HAP-1 (cell line): ENCODE measurements around the gene RAB2B.

Experiments used
- DNase-seq, 2 experiments: peaks; one replicate each; pipeline ENCODE4 v3.0.0-alpha.2; 2016 to 2020; ENCODE audit warnings: low spot score in 2 of 2
- H3K27me3 ChIP-seq: fragments of 250-450 bp; sonication (Bioruptor Pico); 2 replicates; pipeline ENCODE4 v1.5.1; 2020; ENCODE audit warnings: low read depth, mild to moderate bottlenecking, moderate library complexity
- H3K36me3 ChIP-seq: fragments of 250-450 bp; sonication (Bioruptor Pico); replicated peaks from 2 replicates; pipeline ENCODE4 v1.5.1; 2020; ENCODE audit warnings: mild to moderate bottlenecking
- H3K4me1 ChIP-seq: fragments of 250-450 bp; sonication (Bioruptor Pico); 2 replicates; pipeline ENCODE4 v1.5.1; 2020; ENCODE audit warnings: mild to moderate bottlenecking
- H3K4me3 ChIP-seq: fragments of 250-450 bp; sonication (Bioruptor Pico); 2 replicates; pipeline ENCODE4 v1.5.1; 2020; ENCODE audit warnings: mild to moderate bottlenecking, moderate library complexity
- H3K9me3 ChIP-seq: fragments of 250-450 bp; sonication (Bioruptor Pico); 2 replicates; pipeline ENCODE4 v1.5.1; 2020; ENCODE audit warnings: mild to moderate bottlenecking, moderate library complexity
- in situ Hi-C: fragments of 300-500 bp; cut with MboI; formaldehyde crosslinking; loops from 3 replicates; pipeline ENCODE4 v1.14.3; 2020; ENCODE audit warnings: low sequenced_read_pairs, inconsistent platforms, mixed read lengths

The RAB2B gene

DNA sequence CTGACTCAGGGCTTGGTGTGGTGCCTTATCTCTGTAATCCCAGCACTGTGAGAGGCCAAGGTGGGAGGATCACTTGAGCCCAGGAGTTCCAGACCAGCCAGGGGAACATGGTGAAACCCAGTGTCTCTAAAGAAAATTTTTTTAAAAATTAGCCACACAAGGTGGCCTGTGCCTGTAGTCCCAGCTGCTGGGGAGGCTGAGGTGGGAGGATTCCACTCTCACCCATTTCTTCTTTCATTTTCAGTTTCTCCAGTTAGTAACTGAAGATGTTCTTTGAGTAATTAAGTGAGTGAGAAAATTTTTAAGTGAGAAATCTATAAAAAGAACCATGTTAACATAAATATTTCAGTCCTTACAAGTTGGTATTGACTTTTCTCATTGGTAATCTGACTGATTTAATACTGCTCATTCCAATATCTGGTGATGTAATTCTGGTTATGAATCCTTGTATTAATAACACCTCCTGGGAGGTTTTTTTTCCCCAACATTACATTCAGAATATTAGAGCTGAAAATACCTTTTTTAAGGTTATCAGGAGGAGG lies 28.3 kb upstream of the RAB2B start:
- Histone ChIP-seq H3K4me1 (peaks cover 10% of the 10 kb centered on the region; the same call in 1 of the 2 replicates), H3K4me3 (no peak overlapping the region), H3K36me3 (peaks cover 53% of the 10 kb centered on the region), H3K9me3 (no peaks in the 10 kb centered on the region), H3K27me3 (no peaks in the 10 kb centered on the region)
- DNase-seq = no peak
- in situ Hi-C loops = no loop called here

DNA sequence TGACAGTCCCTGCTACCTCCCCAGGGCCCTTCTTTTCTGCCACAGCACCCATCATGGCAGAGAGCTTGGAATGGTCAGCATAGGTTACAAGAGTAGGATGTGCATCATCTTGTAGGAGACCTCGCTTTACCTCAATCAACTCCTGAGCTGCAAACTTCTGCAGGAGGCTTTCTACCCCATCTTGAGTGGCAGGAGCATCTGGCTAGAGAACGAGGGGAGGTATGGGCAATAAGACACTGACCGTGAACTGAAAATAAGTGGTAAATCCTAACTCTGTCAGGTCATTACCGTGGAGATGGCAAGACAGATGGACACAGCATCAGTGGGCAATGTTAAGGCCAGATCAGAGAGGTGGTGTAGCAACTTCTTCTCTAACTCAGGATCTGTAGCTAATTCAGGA lies 26.6 kb upstream of the RAB2B start:
- in situ Hi-C loops = no loop called here
- H3K4me1 ChIP-seq = peaks cover 5% of the 10 kb centered on the region; the same call in 1 of the 2 replicates
- DNase-seq = no peak
- no peaks in the 10 kb centered on the region for H3K27me3 ChIP-seq
- no peaks in the 10 kb centered on the region for H3K9me3 ChIP-seq
- no peak overlapping the region for H3K4me3 ChIP-seq
- H3K36me3 ChIP-seq = peaks cover 67% of the 10 kb centered on the region

DNA sequence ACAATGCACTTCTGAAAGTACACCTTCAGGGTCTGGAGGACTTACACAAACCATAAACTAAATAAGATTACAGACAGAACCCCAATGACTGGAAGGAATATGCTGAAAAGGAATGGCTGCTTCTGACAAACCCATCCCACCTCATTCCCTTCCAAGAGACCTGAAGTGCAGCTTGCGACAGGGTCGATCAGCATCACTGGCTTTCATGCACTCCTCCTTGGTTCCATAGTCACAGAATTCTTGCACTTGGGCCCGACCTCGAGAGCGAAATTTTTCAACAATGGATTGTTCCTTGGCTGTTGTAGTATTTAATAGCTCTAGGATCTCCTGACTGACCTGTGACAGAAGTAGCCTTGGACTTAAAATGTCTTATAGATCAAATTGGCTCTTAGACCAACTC lies 24.8 kb upstream of the RAB2B start:
- no peak for DNase-seq
- H3K36me3 ChIP-seq = peaks cover 71% of the 10 kb centered on the region
- H3K27me3 ChIP-seq = no peaks in the 10 kb centered on the region
- in situ Hi-C loops = no loop called here
- no peak overlapping the region for H3K4me3 ChIP-seq
- peaks cover 5% of the 10 kb centered on the region; the same call in 1 of the 2 replicates for H3K4me1 ChIP-seq
- no peaks in the 10 kb centered on the region for H3K9me3 ChIP-seq

DNA sequence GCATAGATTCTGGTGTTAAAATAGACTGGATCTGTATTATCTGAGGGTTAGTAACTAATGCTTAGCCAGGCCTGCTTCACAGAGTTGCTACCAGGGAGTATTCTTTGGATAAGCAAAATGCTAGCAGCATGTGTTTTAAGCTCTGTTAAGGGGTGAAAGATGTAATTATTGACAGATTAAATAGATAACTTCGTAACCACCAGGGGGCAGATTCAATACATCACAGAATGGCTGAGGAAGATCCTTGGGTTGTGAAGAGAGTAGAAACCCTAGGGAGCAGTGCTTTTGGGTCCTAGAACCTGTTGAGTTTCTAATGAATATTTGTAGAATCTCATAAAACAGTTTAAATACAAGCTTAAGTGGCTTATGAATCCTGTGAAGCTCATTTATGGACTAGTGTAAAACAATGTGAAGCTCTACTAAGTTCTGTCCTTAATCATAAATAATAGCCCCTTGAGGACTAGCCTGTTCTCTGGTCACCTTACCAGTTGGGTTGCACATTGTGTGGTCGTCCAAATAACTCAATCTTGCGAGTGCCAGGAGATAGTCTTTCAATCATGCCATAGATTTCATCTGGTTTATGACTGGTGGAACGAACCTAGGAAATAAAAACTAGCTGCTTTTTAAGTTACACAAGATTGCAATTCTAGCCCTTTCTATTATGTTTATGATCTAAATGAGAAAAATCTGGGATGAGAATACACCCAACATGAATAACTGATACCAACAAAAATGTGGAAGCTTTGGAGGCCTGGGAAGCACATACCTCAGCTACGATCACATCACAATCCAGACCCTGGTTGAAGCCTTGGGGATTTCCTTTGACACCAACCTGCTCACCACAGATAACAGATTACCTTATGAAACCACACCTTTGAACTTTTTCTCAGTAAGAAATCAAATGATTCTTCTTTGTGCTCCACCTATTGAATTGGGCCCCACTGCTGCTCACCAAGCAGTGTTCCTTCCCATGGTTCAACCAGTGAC lies 22.1 kb upstream of the RAB2B start:
- H3K27me3 ChIP-seq = no peaks in the 10 kb centered on the region
- no peaks in the 10 kb centered on the region; the same call in 1 of the 2 replicates for H3K4me1 ChIP-seq
- peak; percentile 58 to 81 for DNase-seq
- in situ Hi-C loops = no loop called here
- H3K4me3 ChIP-seq = no peak overlapping the region
- no peaks in the 10 kb centered on the region for H3K9me3 ChIP-seq
- H3K36me3 ChIP-seq = peaks cover 89% of the 10 kb centered on the region

DNA sequence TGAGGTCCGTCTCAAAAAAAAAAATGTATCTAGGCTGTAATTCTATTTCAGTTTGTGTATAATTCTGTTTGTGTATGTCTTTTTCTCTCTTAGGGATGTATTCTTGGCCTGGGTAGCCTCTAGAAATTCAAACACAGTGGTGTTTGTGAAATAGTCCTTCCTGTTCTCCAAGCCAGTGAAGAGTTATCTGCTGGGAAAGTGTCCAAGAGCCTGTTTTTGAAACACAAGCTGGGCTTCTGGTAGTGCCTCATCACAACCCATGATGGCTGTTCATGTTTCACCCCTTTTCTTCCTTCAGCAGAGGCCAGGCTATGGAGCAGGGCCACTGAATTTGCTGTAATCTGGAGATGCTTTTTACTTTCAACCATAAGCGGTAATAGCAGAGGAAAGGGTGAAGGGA lies 19.7 kb upstream of the RAB2B start:
- in situ Hi-C loops = no loop called here
- no peaks in the 10 kb centered on the region for H3K9me3 ChIP-seq
- no peaks in the 10 kb centered on the region for H3K4me1 ChIP-seq
- no peak overlapping the region for H3K4me3 ChIP-seq
- H3K27me3 ChIP-seq = no peaks in the 10 kb centered on the region
- peaks cover 85% of the 10 kb centered on the region for H3K36me3 ChIP-seq
- DNase-seq = no peak

DNA sequence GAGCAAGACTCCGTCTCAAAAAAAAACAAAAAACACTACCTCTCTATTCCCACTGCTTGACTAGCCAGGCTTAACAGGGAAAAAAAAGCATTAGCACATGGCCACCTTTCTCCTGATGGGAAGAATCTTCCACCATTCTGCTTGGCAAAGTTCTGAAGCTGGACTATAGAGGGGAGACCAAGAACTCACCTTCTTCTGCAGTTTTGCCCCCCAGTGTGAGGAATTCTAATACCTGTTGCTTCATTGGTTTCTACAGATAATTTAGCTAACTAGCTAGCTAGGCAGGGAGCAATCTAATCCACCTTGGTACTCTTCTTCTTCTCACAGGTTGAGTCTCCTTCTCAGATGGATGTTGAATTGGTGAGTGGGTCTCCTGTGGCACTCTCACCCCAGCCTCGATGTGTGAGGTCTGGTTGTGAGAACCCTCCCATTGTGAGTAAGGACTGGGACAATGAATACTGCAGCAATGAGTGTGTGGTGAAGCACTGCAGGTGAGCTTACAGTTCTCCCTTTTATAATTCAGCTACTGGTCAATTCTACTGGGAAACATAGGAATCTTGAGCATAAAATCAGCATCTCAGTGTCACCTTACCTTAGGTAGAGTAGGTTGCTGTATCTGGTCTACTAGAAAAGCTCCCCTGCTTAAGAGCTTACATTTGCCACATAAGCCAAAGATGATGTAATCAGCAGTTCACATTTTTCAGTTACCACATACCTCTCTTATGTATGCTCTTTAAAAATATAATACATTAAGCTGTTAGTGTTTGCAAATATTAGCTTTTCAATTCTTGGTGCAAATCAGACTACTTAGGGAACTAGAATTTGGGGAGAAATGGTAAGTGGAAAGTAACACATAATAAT lies 18.4 kb upstream of the RAB2B start:
- peaks cover 82% of the 10 kb centered on the region for H3K36me3 ChIP-seq
- DNase-seq = no peak
- H3K4me1 ChIP-seq = no peaks in the 10 kb centered on the region
- in situ Hi-C loops = no loop called here
- H3K27me3 ChIP-seq = no peaks in the 10 kb centered on the region
- H3K4me3 ChIP-seq = no peak overlapping the region
- no peaks in the 10 kb centered on the region for H3K9me3 ChIP-seq

DNA sequence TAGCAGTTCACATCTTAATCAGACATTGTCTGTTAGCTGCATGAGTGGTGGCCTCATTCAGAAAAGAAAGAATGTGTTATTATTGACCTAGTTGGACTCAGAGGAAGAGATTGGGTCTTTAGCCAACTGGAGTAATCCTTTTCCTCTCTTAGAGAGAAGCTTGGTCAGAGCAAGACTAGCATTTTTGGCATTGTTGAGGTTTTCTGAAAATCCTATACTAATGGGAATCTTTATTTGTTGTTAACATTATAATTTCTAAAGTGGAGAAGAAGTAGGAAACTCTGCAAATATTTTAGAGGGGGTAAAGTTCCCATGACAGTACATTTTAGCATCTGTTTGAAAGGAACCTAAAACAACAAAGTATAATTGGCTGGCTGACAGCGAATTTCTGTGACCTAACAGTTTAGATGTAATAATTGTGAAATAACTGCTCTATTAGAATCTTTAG lies 9.9 kb upstream of the RAB2B start:
- Histone ChIP-seq H3K4me1 (no peaks in the 10 kb centered on the region), H3K4me3 (no peak overlapping the region), H3K9me3 (no peaks in the 10 kb centered on the region), H3K27me3 (no peaks in the 10 kb centered on the region), H3K36me3 (peaks cover 53% of the 10 kb centered on the region)
- in situ Hi-C loops = no loop called here
- no peak for DNase-seq

DNA sequence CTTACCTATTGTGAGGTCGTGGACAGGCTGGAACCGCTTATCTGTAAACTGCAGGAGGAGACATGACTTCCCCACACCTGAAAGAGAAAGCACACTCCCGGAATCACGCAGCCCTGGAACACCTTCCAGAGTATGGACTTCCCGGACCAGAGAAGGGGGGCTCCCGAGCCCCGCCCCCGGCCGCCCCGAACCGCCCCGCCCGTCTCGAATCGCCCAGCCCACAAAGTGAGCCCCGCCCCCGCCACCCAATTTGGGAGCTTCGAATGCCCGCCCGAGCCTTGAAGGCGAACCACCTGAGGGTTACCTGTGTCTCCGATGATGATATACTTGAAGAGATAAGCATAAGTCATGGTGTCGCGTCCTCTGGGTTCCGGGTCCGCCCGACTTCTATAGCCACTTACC lies 235 bp downstream of the RAB2B start:
- H3K36me3 ChIP-seq = peaks cover 7% of the 10 kb centered on the region
- peak overlapping the region; percentile 77 for H3K4me3 ChIP-seq
- DNase-seq = no peak
- H3K9me3 ChIP-seq = no peaks in the 10 kb centered on the region
- in situ Hi-C loops = no loop called here
- peaks cover 2% of the 10 kb centered on the region; the same call in 1 of the 2 replicates for H3K4me1 ChIP-seq
- no peaks in the 10 kb centered on the region for H3K27me3 ChIP-seq

DNA sequence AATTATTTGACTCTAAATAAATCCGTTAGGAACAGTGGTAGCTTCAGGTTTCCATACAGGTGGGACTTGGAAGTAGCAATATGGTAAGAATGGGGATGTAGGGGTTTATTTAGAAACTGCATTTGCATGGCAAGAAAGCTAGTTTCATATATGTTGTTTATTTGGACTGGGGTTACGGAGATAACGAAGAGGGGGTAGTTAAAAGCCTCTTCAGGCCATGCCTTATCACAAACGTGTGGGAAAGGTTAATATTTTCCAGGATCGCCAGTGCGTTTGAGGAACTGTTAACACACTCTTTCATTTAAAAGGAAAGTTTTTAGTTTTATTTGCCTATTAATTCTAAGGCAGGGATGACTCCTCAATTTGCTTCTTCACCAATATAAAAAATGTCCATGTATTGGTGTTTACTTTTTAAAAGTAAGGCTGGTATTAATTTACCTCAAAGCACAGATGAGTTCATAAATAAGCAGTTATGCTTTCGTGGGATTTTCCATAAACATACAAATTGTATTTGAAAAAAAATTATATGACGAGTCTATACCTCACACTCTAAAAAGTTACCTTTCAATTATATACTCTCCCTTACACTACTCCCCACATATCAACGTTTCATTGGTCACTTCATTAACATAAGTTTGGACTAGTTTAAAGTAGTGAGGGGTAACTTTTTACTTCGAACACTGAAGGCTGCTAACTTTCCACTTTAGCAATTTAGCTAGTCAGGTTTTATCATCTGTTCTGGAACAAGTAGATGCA lies 814 bp downstream of the RAB2B start:
- in situ Hi-C loops = no loop called here
- H3K4me1 ChIP-seq = peaks cover 2% of the 10 kb centered on the region; the same call in 1 of the 2 replicates
- H3K9me3 ChIP-seq = no peaks in the 10 kb centered on the region
- no peaks in the 10 kb centered on the region for H3K27me3 ChIP-seq
- peak in 1 of 2 experiments; percentile 18 for DNase-seq
- peak overlapping the region; percentile 77 for H3K4me3 ChIP-seq
- H3K36me3 ChIP-seq = peaks cover 7% of the 10 kb centered on the region

DNA sequence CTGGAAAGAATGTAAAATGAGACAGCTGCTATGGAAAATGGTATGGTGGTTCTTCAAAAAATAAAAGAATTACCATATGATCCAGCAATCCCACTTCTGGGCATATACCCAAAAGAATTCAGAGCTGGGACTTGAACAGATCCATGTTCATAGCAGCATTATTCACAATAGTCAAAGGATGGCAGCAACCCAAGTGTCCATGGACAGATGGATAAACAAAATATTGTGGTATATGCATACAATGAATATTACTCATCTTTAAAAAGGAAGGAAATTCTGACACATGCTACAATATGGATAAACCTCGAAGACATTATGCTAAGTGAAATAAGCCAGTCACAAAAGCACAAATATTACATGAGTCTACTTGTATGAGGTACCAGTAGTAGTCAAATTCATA lies 9.1 kb downstream of the RAB2B start:
- DNase-seq = no peak
- Histone ChIP-seq H3K27me3 (no peaks in the 10 kb centered on the region), H3K36me3 (peaks cover 22% of the 10 kb centered on the region), H3K4me3 (no peak overlapping the region), H3K9me3 (no peaks in the 10 kb centered on the region), H3K4me1 (no peaks in the 10 kb centered on the region)
- in situ Hi-C loops = no loop called here

DNA sequence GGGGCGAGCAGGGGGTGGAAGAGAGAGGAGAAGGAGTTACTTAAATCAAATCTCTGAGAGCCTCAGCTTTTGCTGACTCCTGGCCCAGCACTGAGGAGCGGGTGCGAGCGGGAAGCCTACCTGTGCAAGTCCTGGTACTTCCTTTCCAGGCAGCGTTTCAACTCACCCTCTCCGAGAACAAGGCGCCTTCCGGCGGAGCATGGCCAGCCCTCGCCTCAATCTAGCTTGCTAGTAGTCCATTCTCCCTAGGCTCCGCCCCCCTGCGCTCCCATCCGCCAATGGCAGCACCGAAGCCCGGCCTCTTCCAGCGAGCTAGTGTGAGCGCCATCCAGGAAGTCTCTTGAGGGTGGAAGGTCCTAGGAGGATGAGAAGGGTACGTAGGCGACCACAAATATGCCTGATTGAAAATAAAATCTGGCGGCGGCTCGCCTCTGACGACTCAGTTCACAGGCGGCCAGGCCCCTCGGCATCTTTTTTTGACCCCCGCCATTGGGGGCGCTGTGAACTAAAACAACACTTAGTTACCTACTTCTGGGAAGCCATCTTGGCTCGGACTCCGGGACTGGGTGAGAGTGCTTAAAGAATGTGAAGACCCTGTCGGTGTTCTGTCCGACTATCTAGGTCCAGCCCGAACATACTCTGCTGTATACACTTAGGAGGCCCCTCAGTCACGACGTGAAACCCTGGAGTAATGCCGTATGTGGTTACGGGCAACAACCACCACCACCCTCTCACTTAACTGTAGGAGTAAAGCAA lies 20.7 kb downstream of the RAB2B start, which contains the start of gene CHD8:
TSS of gene CHD8 (minus strand) at position 212 of the 756 bp plus-strand sequence. CDS start 24,480 bp downstream, outside the sequence.
- Histone ChIP-seq H3K36me3 (peaks cover 13% of the 10 kb centered on the region), H3K9me3 (no peaks in the 10 kb centered on the region), H3K27me3 (no peaks in the 10 kb centered on the region), H3K4me1 (peaks cover 14% of the 10 kb centered on the region), H3K4me3 (peak within 1 kb of the TSS; percentile 99)
- DNase-seq = peak; percentile 99 to 100
- in situ Hi-C loops = no loop called here

DNA sequence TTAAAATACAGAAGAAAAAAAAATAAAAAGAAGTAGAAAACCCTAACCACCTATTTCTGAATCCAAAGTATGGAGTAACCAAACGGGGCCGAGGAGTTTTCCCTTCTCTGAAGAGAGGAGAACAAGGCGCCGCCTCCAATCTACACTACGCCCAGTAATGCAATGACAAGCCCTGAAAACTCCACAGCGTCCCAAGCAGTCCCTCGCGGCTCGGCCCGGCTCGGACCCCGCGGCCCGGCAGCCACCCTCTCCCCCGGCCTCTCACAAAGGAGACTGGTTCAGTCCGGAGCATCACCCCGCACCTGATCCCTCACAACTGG lies 21.2 kb downstream of the RAB2B start:
- no peaks in the 10 kb centered on the region for H3K27me3 ChIP-seq
- in situ Hi-C loops = no loop called here
- DNase-seq = no peak
- peaks cover 14% of the 10 kb centered on the region for H3K4me1 ChIP-seq
- H3K36me3 ChIP-seq = peaks cover 13% of the 10 kb centered on the region
- no peaks in the 10 kb centered on the region for H3K9me3 ChIP-seq
- peak overlapping the region; percentile 99 for H3K4me3 ChIP-seq
